Pulmonary artery endothelial cell (primary cell): ENCODE data around the gene ZDHHC7. TPM values are rescaled to one million over a fixed set of nuclear protein-coding genes. Genes with fewer than 3 reads are reported as not detected.

Experiments
- DNase-seq: peaks from one replicate; pipeline ENCODE4 v3.0.0-alpha.2; 2011; ENCODE audit warnings: low read depth, low spot score
- total RNA-seq: library from RNA; depleted of rRNA; stranded (reverse); fragments of >200 nt; gene quantifications from 2 replicates; pipeline ENCODE4 v1.2.3, GENCODE V29; 2014

Gene ZDHHC7
- total RNA-seq, 1 donor from 2014 or later = 56.0 TPM

- no peak for DNase-seq
Measured at GRCh38 chr16:84996365-84996764, 15.0 kb downstream of the ZDHHC7 start.

- DNase-seq = no peak
Measured at GRCh38 chr16:84995663-84996062, 15.7 kb downstream of the ZDHHC7 start.

DNA sequence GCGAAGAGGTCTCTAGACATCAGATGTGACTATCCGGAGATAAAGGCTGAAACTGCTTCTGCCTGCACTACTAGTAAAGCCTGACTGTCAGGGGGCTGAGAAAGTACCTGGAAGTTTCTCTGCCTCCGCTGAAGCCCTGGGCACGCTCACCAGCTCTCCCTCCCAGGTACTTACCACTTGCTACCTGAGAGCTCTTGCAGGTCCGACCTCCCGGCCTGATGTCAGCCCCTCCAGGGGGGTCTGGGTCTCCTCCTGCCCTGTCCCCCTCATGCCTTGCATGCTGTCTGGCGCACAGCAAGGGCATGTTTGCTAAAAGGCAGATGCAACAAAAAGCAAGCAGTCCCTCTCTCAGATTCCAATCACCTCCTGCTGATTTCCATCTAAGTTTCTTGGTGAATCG, 17.4 kb downstream of the ZDHHC7 start:
- DNase-seq = no peak

DNA sequence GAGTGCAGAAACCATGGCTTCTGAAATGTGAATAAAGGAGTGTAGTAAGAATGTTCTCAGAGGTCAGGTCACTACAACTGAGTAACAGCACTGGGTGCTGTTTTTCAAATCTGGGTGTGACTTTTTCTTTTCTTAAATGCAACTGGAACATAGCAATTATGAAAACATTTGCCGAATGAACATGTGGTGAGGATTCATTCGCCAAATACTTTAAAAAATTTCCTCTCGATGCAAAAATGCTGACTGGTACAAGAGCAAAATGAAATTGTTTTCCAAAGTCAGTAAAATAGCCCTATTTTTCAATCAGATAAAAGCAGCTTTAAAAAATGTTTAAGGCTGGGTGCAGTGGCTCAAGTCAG, 18.6 kb downstream of the ZDHHC7 start:
- DNase-seq = no peak

GRCh38 chr16:84990782-84991181, 20.6 kb downstream of the ZDHHC7 start:
- DNase-seq = no peak

- no peak for DNase-seq
Measured at GRCh38 chr16:84989749-84990620, 21.4 kb downstream of the ZDHHC7 start.

DNA sequence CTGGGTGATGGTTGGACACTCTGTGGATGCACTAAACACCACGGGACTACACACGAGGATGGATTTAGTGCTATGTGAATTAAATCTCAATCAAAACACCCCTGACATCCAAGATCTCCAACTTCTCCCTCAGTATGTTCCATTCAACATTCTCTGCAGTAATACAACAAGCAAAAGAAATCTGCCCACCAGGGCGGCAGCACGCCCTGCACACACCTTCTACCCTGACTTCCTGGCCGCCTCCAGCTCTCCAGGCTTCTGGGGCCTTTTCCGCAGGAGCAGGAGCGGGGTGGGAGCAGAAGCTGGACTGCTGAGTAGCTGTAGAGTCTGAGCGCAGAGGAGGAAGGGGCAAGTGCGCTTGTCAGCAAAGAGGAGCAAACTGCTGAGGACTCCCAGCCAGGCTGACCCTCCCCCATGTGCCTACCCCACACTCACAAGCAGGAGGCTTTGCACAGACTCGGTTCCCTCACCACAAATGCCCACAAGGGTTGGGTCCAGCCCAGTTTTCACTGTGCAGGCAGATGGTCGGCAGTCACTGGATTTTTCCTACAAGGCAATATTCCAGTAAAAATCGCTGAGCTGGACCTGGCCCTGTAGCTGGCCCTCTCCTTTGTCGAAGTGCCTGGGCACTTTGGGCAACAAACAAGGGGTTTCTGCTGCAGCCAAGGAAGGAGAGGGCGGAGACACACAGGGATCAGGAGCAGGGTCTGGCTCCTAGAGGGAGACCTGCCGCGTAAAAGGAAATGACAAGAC, 22.8 kb downstream of the ZDHHC7 start:
- no peak for DNase-seq

- DNase-seq = no peak
Measured at GRCh38 chr16:84986879-84987278, 24.5 kb downstream of the ZDHHC7 start.

DNA sequence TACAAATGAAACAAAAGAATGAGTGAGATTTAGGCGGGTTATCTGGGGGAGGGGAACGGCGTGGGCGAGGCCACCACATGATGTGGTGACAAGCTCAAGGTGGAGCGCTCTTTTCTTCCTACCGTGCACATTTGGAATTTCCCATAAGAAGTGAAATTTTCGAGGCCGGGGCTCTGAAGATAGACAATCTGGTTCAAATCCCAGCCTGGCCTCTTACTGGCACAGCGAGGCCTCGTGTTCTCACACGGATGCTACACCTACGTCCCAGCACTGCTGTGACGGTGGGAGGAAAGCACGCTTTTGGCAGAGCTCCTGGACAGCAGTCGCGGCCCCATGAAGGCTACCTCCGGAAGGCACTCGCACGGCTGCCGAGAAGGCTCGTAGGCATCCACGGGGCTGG, 25.2 kb downstream of the ZDHHC7 start:
- no peak for DNase-seq

DNA sequence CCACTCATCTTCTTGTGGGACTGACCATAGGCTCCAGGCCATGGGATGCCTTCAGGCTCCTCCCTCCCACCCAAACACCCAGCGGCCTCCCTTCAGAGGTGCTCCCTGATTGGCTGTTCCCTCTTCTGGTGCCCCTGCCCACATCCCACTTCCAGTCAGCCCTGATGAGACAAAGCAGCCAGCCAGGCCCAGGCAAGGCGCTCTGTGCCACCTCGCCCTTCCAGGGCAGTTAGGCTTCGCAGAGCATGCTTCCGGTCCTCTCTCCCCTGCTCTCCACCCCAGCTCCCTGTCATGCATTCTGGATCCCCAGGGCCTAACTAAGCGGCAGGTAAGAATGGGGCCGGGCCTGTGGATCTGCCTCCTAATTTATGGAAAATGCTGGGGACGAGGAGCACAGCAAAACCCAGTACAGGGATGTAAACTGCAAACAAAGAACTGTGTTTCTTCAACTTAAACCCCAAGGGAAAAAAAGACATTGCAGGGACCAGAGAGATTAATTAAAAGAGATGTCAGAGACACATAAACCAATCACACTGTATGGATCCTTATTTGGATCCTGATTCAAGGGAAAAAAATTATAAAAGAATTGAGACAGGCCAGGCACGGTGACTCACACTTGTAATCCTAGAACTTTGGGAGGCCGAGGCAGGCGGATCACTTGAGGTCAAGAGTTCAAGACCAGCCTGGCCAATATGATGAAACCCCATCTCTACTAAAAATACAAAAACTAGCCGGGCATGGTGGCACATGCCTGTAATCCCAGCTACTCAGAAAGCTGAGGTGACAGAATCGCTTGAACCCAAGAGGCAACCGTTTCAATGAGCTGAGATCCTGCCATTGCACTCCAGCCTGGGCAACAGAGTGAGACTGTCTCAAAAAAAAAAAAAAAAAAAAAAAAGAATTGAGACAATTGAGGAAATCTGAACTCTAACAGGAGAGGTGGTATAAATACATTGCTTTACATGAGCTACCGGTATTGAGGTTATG, 26.0 kb downstream of the ZDHHC7 start:
- DNase-seq = no peak

- DNase-seq = no peak
Measured at GRCh38 chr16:84982434-84982833, 28.9 kb downstream of the ZDHHC7 start.

DNA sequence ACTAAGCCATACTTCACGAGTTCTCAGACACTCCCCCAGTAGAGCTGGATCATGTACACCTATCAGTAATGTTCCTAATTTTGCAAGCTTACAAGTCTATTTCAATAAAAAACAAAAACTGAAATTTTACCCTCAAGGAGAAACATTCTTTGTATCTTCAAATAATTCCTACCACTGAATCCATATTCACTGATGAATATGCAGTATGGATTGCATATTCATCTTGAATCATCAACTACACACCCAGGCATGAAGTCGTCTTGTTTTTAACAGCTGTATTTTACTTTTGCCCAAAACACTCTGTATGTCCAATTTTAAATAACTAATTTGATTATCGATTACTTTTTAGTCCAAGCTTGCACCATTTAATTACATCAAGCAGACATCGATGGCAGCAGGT, 31.8 kb downstream of the ZDHHC7 start:
- DNase-seq = no peak

GRCh38 chr16:84976644-84977400, 34.5 kb downstream of the ZDHHC7 start:
- DNase-seq = peak; percentile 32

- DNase-seq = no peak
Measured at GRCh38 chr16:84975522-84975921, 35.8 kb downstream of the ZDHHC7 start.

- no peak for DNase-seq
Measured at GRCh38 chr16:84975066-84975465, 36.3 kb downstream of the ZDHHC7 start.

- DNase-seq = no peak
Measured at GRCh38 chr16:84973776-84974523, 37.4 kb downstream of the ZDHHC7 start.

DNA sequence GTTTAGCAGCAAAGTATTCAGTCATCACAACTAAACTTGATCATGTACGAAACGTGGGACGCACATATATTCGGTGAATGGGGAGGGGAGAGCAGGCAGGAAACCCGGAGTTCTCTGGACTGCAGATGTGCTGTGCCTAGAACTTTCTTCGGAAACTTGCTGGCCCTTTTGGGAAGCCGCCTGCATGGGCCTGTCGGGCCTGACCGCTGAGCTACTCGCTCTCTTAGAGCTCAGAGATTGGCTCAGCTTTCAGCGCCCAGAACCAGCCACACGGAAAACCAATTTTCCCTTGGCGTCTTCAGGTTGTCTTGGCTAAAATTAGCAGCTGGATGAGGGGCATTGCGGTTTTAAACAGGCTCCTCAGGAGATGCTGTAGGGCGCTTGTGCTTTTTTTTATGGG, 38.1 kb downstream of the ZDHHC7 start:
- no peak for DNase-seq

GRCh38 chr16:84970447-84971127, 40.7 kb downstream of the ZDHHC7 start:
- peak; percentile 40 for DNase-seq

DNA sequence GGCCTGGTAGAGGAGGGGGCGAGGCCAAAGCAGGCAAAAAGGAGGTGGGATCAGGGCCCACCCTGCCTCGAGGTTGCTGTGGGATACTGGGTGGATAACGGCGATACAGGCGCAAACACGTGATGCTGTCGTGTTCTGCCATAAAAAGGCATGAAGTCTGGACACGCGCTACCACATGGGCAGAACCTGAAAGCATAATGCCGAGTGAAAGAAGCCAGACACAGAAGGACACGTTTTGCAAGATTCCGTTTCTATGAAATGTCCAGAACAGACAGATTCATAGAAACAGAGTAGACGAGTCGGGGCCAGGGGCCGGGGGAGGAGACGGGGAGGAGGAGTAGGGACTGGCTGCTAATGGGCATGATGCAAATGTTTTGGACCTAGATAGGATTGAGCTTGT, 43.5 kb downstream of the ZDHHC7 start:
- no peak for DNase-seq
